Stimulated activated CD4-positive, alpha-beta T cell treated with anti-CD3 and anti-CD28 coated beads, TNF-alpha, amount 100 ng/mL, for 24 hours (primary cell): ENCODE results near the gene SMIM43.

Experiments used
- DNase-seq, 3 experiments: peaks; one replicate each; pipeline ENCODE4 v3.0.0-alpha.2; 2020; ENCODE audit warnings: low read depth in 3 of 3

SMIM43 gene

GRCh38 chr4:121764702-121765367 lies at the start of gene SMIM43:
SMIM43 (minus strand) TSS chr4:121765164; CDS start chr4:121765105, 59 bp downstream.
- DNase-seq = no peak

DNA sequence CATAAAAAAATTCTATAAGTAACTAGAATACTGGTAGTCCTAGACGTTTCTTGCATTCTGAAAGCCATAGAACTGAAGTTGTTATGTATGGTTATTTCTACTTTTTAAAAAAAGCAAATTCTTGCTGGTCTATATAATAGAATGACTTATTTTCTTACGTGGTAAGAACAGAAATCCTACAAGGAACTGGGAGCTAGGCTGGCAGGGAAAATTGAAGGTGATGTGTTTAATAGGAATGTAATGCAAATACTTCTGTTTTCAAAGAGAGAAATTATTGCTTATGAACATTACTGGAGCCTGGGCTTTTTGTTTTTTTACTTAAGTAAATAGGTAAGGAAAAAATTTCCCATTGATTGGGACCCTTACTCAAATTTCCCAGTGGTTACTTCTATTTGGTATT lies 49.8 kb upstream of the SMIM43 start:
- no peak for DNase-seq

DNA sequence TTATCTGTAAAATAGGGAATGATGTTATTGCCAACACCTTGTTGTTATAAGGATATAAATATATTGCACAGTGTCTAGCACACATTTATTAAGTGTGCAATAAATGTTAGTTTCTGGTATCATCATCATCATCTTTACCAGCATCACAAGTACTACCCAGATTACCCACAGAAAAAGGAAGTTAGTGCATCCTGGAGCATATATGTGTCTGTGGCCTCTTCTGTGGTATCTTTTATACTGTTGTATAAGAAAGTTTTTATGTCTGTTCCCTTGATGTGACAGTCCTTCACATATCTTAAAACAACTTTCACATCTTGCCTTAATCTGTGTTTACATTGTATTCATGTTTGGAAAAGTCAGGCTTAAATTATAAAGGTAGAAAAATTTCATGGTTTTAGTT lies 46.2 kb upstream of the SMIM43 start:
- no peak for DNase-seq

- no peak for DNase-seq
Measured at GRCh38 chr4:121806411-121806810, 41.4 kb upstream of the SMIM43 start.

DNA sequence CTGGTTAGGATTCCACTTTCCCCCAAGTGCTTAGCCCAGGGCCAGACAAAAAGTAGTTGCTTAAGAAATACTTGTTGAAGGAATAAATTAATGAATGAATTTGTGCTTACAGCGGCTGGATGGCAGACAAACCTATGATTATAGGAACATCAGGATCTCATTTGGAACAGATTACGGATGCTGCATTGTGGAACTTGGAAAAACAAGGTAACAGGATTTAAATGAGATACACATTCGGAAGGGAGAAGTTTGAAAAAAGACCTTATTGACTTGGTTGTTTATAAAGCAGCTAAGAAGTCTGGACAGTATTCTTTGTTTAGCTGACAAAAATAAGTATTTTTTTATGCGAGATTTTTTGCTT lies 36.7 kb upstream of the SMIM43 start:
- no peak for DNase-seq

GRCh38 chr4:121800961-121801714 lies 36.2 kb upstream of the SMIM43 start, which contains the start of gene EXOSC9:
EXOSC9 (plus strand) TSS chr4:121801323; CDS start chr4:121801425, 102 bp downstream.
- peak; percentile 90 to 91 (median 91) for DNase-seq

- DNase-seq = no peak
Measured at GRCh38 chr4:121800638-121800960, 35.6 kb upstream of the SMIM43 start.

DNA sequence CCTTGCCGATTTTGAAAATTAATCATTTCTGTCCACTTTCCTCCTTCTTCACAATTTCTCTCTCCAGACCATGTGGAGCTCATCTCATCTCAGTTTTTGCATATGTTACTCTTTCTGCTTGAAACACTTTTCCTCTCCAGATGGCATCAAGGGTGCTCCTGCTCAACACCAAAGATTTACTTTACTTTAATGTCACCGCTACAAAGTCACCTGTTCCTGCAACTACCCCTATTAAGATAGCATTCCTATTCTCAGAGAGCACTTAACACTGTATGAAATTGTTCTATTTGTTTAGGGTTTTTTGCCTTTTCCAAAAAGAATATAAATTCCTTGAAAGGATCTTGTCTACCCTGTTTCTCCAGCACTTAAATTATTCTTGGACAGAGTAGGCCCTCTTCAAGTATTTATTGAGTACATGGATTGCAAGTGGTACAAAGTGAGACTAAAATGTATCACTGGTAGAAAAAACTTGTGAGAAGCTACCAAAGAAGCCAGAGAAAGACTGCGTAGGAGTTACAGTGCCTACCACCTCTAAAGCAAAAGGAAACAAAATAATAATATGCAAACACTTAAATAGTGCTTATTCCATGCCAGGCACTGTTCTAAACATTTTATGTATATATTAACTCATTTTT lies 35.0 kb upstream of the SMIM43 start:
- DNase-seq = no peak

DNA sequence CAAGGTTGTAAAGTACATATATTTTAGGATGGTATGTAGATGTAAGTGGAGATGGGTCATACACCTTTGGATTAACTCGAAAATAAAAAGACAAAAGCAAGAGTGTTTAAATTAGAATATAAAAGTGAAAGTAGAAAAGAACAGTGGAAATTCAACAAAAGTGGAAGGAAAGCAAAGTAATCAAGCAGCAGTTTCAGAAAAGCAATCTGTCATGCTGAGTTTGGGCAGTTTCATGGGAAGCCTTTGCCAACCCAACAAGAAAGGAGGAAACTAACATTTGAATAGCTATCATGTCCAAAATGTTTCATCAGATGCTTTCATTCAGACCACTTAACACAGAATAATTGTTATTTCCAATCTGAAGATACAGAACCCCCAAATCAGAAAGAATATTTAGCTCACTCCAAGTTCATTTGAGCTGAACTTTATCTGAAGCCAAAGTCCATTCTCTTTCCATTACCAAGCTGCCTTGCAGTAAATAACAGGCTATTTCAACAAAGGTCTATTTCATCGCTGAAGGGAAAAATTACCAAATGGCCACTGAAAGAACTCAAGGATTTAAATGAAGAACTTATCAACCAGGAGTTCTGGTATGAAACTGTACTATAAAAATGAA lies 34.4 kb upstream of the SMIM43 start:
- DNase-seq = no peak

DNA sequence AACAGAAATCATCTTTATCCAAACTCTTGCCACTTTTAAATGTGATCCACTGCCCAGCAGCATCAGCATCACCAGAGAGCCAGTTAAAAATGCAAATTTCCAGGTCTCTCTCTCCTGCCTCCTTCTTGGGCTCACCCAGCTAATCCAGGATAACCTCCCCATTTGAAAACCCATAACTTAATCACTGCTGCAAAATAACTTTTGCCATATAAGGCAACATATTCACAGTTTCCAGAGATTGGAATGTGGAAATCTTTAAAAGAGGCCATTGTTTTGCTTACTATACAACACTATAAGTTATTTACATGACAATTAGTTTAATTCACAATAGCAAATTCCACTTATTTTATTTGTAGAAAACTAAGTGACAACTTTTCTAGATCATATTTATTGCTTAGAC lies 31.3 kb upstream of the SMIM43 start:
- no peak for DNase-seq

- DNase-seq = no peak
Measured at GRCh38 chr4:121794505-121795188, 29.7 kb upstream of the SMIM43 start.

DNA sequence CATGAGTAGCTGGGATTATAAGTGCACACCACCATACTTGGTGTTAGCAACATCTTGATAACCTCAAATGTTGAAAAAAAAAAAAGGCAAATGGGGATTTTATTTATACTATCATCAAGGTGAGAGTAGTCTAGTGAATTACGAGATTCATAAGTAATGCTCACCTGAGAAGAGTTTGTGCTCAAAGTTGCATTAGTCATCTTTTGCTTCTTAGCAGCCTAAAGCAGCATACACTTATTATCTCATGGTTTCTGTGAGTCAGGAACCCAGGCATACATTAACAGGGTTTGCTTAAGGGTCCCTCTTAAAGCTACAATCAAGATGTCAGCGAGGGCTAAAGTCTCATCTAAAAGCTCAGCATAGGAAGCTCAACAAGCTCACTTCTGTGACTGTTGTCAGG lies 28.0 kb upstream of the SMIM43 start:
- no peak for DNase-seq

GRCh38 chr4:121791481-121791880 lies 26.5 kb upstream of the SMIM43 start:
- DNase-seq = no peak

DNA sequence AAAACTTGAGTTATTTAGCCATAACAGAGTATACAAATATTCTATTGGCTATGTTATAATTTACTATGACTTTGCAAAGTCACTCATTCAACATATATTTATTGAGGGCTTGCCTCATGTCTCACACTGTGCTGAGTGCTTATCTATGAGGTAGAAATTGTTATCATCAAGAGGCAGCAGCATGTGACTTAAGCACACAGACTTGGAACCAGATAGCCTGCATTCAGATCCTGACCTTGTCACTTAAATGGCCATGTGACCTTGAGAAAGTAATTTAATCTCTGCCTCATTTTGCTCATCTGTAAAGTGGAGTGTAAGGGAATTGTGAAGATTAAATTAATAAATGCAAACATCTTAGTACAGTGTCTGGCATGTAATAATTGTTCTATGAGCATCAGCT lies 26.0 kb upstream of the SMIM43 start:
- no peak for DNase-seq

DNA sequence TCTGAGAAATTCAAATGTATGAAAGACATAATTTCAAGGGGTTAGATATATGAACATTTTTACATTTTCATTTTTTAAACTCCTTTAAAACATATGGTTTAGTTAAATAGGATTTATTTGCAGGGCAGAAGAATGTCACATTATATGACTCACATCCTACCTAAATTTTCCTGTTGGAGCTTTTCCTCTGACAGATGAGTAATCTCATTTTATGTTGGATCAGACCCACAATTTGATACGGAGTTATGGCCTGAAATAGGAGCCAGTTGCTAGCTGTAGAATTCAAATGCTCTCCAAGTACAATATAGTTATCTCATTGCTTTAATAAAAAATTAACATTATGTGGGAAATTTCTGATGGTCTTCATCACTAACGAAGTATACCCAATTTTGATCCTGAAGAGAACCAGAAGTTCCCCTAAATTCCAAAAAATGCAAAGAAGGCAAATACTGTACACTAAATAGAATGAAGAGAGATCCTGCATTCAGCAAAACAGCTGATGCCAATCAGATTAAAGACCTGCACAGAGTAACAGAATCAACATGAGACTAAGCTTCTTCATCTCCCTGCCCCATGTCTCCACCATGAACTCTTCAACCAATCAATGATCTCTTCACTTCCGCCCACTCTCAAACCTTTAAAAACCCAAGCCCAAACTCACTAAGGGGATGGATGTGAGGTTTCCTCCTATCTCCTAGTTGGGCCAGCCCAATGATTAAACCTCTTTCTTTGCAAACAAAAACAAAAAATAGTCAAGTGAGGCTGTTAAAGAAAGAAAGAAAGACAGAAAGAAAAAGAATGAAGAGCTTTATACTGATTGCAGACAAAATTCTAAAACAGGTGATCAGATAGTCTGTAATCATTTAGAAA lies 25.2 kb upstream of the SMIM43 start:
- DNase-seq = no peak

- DNase-seq = no peak
Measured at GRCh38 chr4:121789455-121789854, 24.5 kb upstream of the SMIM43 start.

- no peak for DNase-seq
Measured at GRCh38 chr4:121788896-121789295, 23.9 kb upstream of the SMIM43 start.

- DNase-seq = no peak
Measured at GRCh38 chr4:121786221-121786620, 21.3 kb upstream of the SMIM43 start.

- no peak for DNase-seq
Measured at GRCh38 chr4:121785479-121785878, 20.5 kb upstream of the SMIM43 start.

DNA sequence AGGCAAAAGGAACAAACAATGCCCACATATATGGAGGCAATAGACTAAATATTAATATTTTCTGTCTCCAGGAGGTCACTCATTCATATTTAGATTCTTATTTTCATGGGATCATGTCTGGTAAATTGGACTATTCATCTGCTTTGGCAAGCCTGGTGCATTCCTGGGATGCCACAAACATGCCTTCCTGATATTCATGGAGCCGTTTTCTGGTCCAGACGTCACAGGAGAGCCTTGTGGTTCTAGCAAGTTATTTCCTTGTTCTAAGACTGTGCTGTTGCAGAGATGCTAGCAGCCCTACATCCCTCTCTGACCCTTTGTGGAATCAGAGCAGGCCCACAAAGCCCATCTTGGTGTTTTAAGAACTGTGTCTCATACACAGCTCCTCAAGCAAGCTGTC lies 20.0 kb upstream of the SMIM43 start:
- DNase-seq = no peak

DNA sequence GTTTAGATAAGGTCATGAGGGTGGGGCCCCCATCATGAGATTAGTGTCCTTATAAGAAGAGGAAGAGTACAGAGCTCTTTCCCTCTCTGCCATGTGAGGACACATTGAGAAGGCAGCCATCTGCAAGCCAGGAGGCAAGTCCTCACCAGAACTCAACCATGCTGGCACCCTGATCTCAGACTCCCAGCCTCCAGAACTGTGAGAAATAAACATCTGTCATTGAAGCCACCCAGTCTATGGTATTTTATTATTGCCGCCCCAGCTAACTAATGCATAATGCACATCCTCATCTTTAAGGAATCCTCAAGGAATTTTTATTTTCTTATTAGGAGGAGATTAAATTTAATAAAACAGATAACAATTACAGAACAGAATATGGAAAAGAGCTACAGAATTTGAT lies 19.4 kb upstream of the SMIM43 start:
- no peak for DNase-seq
